WERI-Rb-1 (cell line): ENCODE measurements around the gene ING5.

Experiments used
- DNase-seq: peaks from one replicate; pipeline ENCODE4 v3.0.0-alpha.2; 2020
- H3K27ac ChIP-seq: fragments of 250-450 bp; sonication (Bioruptor Pico); 2 replicates; pipeline ENCODE4 v1.5.1; 2020; ENCODE audit warnings: mild to moderate bottlenecking, moderate library complexity
- H3K27me3 ChIP-seq: fragments of 250-450 bp; sonication (Bioruptor Pico); 2 replicates; pipeline ENCODE4 v1.5.1; 2021; ENCODE audit warnings: mild to moderate bottlenecking, low read depth, moderate library complexity; ENCODE audit not compliant: insufficient read depth, severe bottlenecking
- H3K36me3 ChIP-seq: fragments of 250-450 bp; sonication (Bioruptor Pico); 2 replicates; pipeline ENCODE4 v1.5.1; 2020; ENCODE audit warnings: mild to moderate bottlenecking, moderate library complexity
- H3K4me3 ChIP-seq: 2 replicates; pipeline ENCODE4 v1.5.1; 2011; ENCODE audit warnings: low read depth, mild to moderate bottlenecking, control low read depth, low read length
- H3K9me3 ChIP-seq: fragments of 250-450 bp; sonication (Bioruptor Pico); 2 replicates; pipeline ENCODE4 v1.5.1; 2021; ENCODE audit warnings: mild to moderate bottlenecking, moderate library complexity; ENCODE audit not compliant: severe bottlenecking
- CTCF ChIP-seq: IDR thresholded peaks from 2 replicates; pipeline ENCODE4 v1.5.1; 2011; ENCODE audit warnings: low read depth, mild to moderate bottlenecking, control low read depth, inconsistent platforms, low read length

ING5 gene

GRCh38 chr2:241745276-241745675 is 43.4 kb downstream of the ING5 start:
- Histone ChIP-seq H3K27ac (no peak overlapping the region), H3K36me3 (peaks cover 35% of the 10 kb centered on the region), H3K4me3 (no peak overlapping the region), H3K27me3 (no peaks in the 10 kb centered on the region), H3K9me3 (peaks cover 6% of the 10 kb centered on the region)
- no peak for TF ChIP-seq CTCF
- DNase-seq = no peak

DNA sequence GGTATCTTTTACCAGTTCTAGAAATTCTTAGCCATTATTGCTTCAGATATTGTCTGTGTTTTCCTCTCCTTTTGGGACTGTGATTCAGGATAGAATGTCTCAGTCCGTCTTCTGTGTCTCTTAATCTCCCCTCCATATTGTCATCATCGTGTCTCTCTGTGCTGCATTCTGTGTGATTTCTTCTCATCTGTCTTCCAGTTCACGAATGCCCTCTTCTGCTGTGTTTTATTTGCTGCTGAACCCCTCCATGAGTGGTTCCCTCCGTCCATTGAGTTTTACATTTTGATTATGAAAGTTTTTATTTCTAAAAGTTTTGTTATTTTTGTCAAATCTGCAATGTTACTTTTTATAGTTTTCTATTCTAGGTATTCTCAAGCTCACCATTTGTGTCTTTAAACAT is 44.2 kb downstream of the ING5 start:
- Histone ChIP-seq H3K27me3 (no peaks in the 10 kb centered on the region), H3K36me3 (peaks cover 38% of the 10 kb centered on the region), H3K27ac (no peak overlapping the region), H3K4me3 (no peak overlapping the region), H3K9me3 (peaks cover 6% of the 10 kb centered on the region)
- no peak for DNase-seq
- TF ChIP-seq CTCF = no peak

DNA sequence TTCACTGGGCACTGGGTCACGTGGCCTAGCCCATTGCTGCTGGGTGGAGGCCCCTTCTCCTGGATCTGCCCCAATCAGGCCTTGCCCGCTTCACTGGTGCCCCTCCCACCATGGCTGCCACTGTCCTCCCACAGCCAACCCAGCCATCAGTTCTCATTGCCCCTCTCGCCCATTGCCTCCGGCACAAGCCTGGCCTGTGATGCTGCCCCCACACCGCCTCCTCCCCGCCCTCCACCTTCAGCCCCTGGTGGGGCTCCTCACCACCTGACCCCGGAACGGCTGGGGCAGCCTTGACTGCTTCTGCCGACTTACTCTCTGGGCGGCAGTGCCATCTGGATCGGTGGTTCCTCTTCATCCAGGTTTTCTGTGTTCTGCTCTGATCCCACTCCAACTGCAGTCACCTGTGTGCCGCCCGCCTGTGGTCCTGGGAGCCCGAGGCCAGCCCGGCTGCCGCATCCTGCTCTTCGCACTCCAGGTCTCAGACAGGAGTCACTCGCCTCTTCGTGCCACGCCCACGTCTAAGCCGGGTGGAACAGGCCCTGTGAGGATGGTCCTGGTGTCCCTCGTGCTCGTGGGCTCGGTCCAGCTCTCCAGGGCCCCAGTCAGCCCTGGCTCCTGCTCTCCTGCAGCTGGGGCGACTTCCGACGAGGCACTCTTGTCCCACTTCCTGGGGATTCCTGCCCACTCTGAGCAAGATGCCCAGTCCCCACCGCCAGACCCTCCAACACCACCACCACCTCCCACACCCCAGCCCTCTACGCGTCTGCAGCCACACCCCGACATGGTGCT is 46.8 kb downstream of the ING5 start:
- Histone ChIP-seq H3K27ac (no peak overlapping the region), H3K36me3 (peaks cover 48% of the 10 kb centered on the region), H3K27me3 (no peaks in the 10 kb centered on the region), H3K4me3 (no peak overlapping the region), H3K9me3 (peaks cover 6% of the 10 kb centered on the region)
- no peak for DNase-seq
- no peak for TF ChIP-seq CTCF

DNA sequence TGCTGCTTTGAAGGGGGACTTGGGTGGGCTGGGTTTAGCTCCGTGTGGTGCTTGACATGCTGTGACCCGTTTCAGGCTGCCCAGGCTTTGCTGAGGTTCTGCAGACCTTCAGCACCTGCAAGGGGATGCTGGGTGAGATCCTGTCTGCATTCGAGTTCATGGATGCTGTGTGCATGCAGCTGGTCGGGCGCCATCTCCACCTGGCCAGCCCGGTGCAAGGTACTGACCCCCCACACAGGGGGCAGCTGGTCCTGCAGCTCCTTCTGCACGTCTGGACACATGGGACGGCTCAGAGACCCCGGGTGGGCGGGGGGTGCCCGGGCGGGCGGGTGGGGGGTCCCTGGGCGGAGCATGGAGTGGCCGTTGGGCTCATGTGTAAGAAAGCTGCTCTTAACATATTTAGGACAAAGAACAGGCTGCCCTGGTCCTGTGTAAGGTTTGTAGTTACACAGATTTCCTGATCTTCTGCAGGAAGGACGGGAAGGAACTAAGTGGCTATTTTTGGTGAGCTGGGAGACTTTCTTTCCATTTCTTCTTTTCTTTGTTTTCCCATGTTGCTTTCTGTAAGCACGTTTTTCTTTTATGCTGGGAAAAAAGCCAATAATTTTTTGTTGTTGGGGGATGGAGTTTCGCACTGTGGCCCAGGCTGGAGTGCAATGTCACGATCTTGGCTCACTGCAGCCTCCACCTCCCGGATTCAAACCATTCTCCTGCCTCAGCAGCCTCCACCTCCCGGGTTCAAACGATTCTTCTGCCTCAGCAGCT is 48.4 kb downstream of the ING5 start:
- H3K9me3 ChIP-seq = peaks cover 6% of the 10 kb centered on the region
- TF ChIP-seq CTCF = no peak
- peaks cover 36% of the 10 kb centered on the region for H3K36me3 ChIP-seq
- H3K4me3 ChIP-seq = no peak overlapping the region
- no peaks in the 10 kb centered on the region for H3K27me3 ChIP-seq
- no peak overlapping the region for H3K27ac ChIP-seq
- DNase-seq = no peak

- Histone ChIP-seq H3K36me3 (peaks cover 33% of the 10 kb centered on the region), H3K4me3 (no peak overlapping the region), H3K27me3 (no peaks in the 10 kb centered on the region), H3K27ac (no peak overlapping the region), H3K9me3 (peaks cover 2% of the 10 kb centered on the region)
- DNase-seq = no peak
- TF ChIP-seq CTCF = no peak
Observed at GRCh38 chr2:241751152-241751551, 49.3 kb downstream of the ING5 start.
